MM.1S (cell line): Measurements from ENCODE around the gene FBLN2.
A peak's percentile ranks its signal among the peaks of the same experiment; 100 is the strongest.

Experiments used
- DNase-seq: peaks from one replicate; pipeline ENCODE4 v3.0.0-alpha.2; 2015
- H2AFZ ChIP-seq: fragments of 300-600 bp; sonication (generic); 2 replicates; pipeline ENCODE4 v1.6.0; 2016; ENCODE audit warnings: antibody characterized with exemption, low read length
- H3F3A ChIP-seq: fragments of 300-600 bp; sonication (generic); 2 replicates; pipeline ENCODE4 v1.6.1; 2016; ENCODE audit warnings: mild to moderate bottlenecking, antibody characterized with exemption, low read length, moderate library complexity, mixed read lengths; ENCODE audit not compliant: insufficient read depth
- H3K27ac ChIP-seq: fragments of 300-600 bp; sonication (generic); 2 replicates; pipeline ENCODE4 v1.5.1; 2016; ENCODE audit warnings: mild to moderate bottlenecking, low read length
- H3K27me3 ChIP-seq: fragments of 300-600 bp; sonication (generic); replicated peaks from 2 replicates; pipeline ENCODE4 v1.6.0; 2016; ENCODE audit warnings: low read length; ENCODE audit not compliant: insufficient read depth
- H3K36me3 ChIP-seq: fragments of 300-600 bp; sonication (generic); replicated peaks from 2 replicates; pipeline ENCODE4 v1.6.1; 2016; ENCODE audit warnings: mild to moderate bottlenecking, low read length, mixed read lengths; ENCODE audit not compliant: insufficient read depth
- H3K4me1 ChIP-seq: fragments of 300-600 bp; sonication (generic); 2 replicates; pipeline ENCODE4 v1.6.1; 2016; ENCODE audit warnings: low read length, mixed read lengths
- H3K4me2 ChIP-seq: fragments of 300-600 bp; sonication (generic); 2 replicates; pipeline ENCODE4 v1.6.0; 2016; ENCODE audit warnings: low read depth, low read length
- H3K4me3 ChIP-seq: fragments of 300-600 bp; sonication (generic); 2 replicates; pipeline ENCODE4 v1.5.1; 2016; ENCODE audit warnings: low read length, mixed read lengths
- H3K79me2 ChIP-seq: fragments of 300-600 bp; sonication (generic); 2 replicates; pipeline ENCODE4 v1.6.1; 2016; ENCODE audit warnings: mixed run types, low read length, mixed read lengths
- H3K9ac ChIP-seq: fragments of 300-600 bp; sonication (generic); 2 replicates; pipeline ENCODE4 v1.6.1; 2016; ENCODE audit warnings: low read length, mixed read lengths
- H3K9me2 ChIP-seq: fragments of 300-600 bp; sonication (generic); replicated peaks from 2 replicates; pipeline ENCODE4 v1.6.1; 2016; ENCODE audit warnings: mild to moderate bottlenecking, low read length, mixed read lengths; ENCODE audit not compliant: insufficient read depth
- H3K9me3 ChIP-seq: fragments of 300-600 bp; sonication (generic); replicated peaks from 2 replicates; pipeline ENCODE4 v1.6.1; 2016; ENCODE audit warnings: mild to moderate bottlenecking, low read length, mixed read lengths; ENCODE audit not compliant: insufficient read depth
- H4K20me1 ChIP-seq: fragments of 300-600 bp; sonication (generic); 2 replicates; pipeline ENCODE4 v1.6.1; 2016; ENCODE audit warnings: mild to moderate bottlenecking, low read length, moderate library complexity, mixed read lengths; ENCODE audit not compliant: insufficient read depth
- CTCF ChIP-seq: fragments of 300-600 bp; sonication (generic); IDR thresholded peaks from 2 replicates; pipeline ENCODE4 v1.5.1; 2016; ENCODE audit warnings: antibody characterized with exemption, low read length, mixed read lengths
- EZH2 ChIP-seq: fragments of 300-600 bp; sonication (generic); optimal IDR thresholded peaks from 2 replicates; pipeline ENCODE3; 2017; ENCODE audit warnings: low read depth, mild to moderate bottlenecking, antibody characterized with exemption, low read length, mixed read lengths
- EZH2phosphoT487 ChIP-seq: fragments of 300-600 bp; sonication (generic); IDR thresholded peaks from 2 replicates; pipeline ENCODE4 v1.6.1; 2018; ENCODE audit warnings: antibody characterized with exemption, low read length

The FBLN2 gene

GRCh38 chr3:13645801-13646637, 97.1 kb downstream of the FBLN2 start:
- no peaks in the 10 kb centered on the region for H3K79me2 ChIP-seq
- H3K27ac ChIP-seq: no peak overlapping the region
- H3K9me2 ChIP-seq: no peaks in the 10 kb centered on the region
- H4K20me1 ChIP-seq: no peaks in the 10 kb centered on the region
- no peaks in the 10 kb centered on the region for H3K36me3 ChIP-seq
- H3K4me3 ChIP-seq: no peak overlapping the region
- no peak overlapping the region for H3K9ac ChIP-seq
- peaks cover 79% of the 10 kb centered on the region for H3K27me3 ChIP-seq
- TF ChIP-seq CTCF (no peak), EZH2 (no peak), EZH2phosphoT487 (no peak)
- no peak overlapping the region for H3K4me2 ChIP-seq
- H3K9me3 ChIP-seq: no peaks in the 10 kb centered on the region
- no peaks in the 10 kb centered on the region for H3K4me1 ChIP-seq
- no peaks in the 10 kb centered on the region for H3F3A ChIP-seq
- DNase-seq: no peak
- H2AFZ ChIP-seq: no peak overlapping the region

GRCh38 chr3:13647298-13648059, 98.6 kb downstream of the FBLN2 start:
- Histone ChIP-seq H3K27ac (no peak overlapping the region), H3K4me3 (no peak overlapping the region), H3K79me2 (no peaks in the 10 kb centered on the region), H3K27me3 (peaks cover 80% of the 10 kb centered on the region), H3K9me2 (no peaks in the 10 kb centered on the region), H4K20me1 (no peaks in the 10 kb centered on the region), H3K9ac (no peak overlapping the region), H3K4me1 (no peaks in the 10 kb centered on the region), H3K9me3 (no peaks in the 10 kb centered on the region), H3F3A (no peaks in the 10 kb centered on the region), H3K4me2 (no peak overlapping the region), H3K36me3 (no peaks in the 10 kb centered on the region), H2AFZ (no peak overlapping the region)
- TF ChIP-seq EZH2: no peak
- no peak for TF ChIP-seq CTCF
- no peak for TF ChIP-seq EZH2phosphoT487
- DNase-seq: no peak

- H3K9ac ChIP-seq: no peak overlapping the region
- H3K79me2 ChIP-seq: no peaks in the 10 kb centered on the region
- H3K27me3 ChIP-seq: peaks cover 73% of the 10 kb centered on the region
- no peak overlapping the region for H3K4me3 ChIP-seq
- no peak overlapping the region for H2AFZ ChIP-seq
- no peak overlapping the region for H3K27ac ChIP-seq
- no peaks in the 10 kb centered on the region for H3K36me3 ChIP-seq
- DNase-seq: peak; percentile 64
- H4K20me1 ChIP-seq: no peaks in the 10 kb centered on the region
- H3K4me1 ChIP-seq: no peaks in the 10 kb centered on the region
- H3K9me2 ChIP-seq: no peaks in the 10 kb centered on the region
- no peaks in the 10 kb centered on the region for H3K9me3 ChIP-seq
- TF ChIP-seq EZH2: no peak
- peak; percentile 98 for TF ChIP-seq CTCF
- no peaks in the 10 kb centered on the region for H3F3A ChIP-seq
- H3K4me2 ChIP-seq: no peak overlapping the region
These were observed 99.4 kb downstream of the FBLN2 start for GRCh38 chr3:13648060-13649001.
